ENCODE measurements around the gene PARP15. TPM values are rescaled to one million over a fixed set of nuclear protein-coding genes. Genes with fewer than 3 reads are reported as not detected.

PARP15 gene
- total RNA-seq, 1 donor from 2014 or later, result 0.09 TPM

DNA sequence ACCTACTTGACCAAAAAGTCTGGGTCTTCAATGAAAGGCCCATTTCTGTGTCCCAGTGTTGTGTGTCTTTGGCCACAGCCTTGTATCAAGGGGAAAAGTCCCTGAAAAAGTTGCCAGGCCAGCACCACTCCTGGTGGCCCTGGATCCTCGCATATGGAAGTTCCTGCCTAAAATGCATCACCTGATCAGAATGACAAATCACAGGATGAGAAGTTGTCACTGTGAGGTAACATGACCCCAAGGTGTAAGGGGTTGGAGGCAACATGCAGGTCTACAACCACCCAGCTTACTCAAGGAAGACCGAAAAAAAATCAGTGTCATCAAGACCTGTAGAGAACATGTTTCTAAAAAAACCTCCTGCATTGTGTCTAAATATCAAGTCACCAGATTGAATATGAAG is 25.6 kb downstream of the PARP15 start:
- no peak overlapping the region for H3K4me3 ChIP-seq (ENCODE audit: insufficient read depth, low read depth, low read length)
- no peak overlapping the region for H2AFZ ChIP-seq (ENCODE audit: low read depth, low read length)
- Mint-ChIP-seq H3K4me3 (ENCODE audit: unreplicated experiment) (no peak overlapping the region), H3K9me3 (ENCODE audit: unreplicated experiment) (no peaks in the 10 kb centered on the region), H3K36me3 (ENCODE audit: low read depth, unreplicated experiment) (no peaks in the 10 kb centered on the region), H3K4me1 (ENCODE audit: low read depth, unreplicated experiment) (no peaks in the 10 kb centered on the region), H3K27me3 (ENCODE audit: low read depth, unreplicated experiment) (peaks cover 2% of the 10 kb centered on the region), H3K27ac (ENCODE audit: unreplicated experiment) (no peak overlapping the region)
- FAIRE-seq, result no peak
- no peaks in the 10 kb centered on the region for H4K20me1 ChIP-seq (ENCODE audit: insufficient read depth, low read length)
- TF ChIP-seq, protein P1, sequence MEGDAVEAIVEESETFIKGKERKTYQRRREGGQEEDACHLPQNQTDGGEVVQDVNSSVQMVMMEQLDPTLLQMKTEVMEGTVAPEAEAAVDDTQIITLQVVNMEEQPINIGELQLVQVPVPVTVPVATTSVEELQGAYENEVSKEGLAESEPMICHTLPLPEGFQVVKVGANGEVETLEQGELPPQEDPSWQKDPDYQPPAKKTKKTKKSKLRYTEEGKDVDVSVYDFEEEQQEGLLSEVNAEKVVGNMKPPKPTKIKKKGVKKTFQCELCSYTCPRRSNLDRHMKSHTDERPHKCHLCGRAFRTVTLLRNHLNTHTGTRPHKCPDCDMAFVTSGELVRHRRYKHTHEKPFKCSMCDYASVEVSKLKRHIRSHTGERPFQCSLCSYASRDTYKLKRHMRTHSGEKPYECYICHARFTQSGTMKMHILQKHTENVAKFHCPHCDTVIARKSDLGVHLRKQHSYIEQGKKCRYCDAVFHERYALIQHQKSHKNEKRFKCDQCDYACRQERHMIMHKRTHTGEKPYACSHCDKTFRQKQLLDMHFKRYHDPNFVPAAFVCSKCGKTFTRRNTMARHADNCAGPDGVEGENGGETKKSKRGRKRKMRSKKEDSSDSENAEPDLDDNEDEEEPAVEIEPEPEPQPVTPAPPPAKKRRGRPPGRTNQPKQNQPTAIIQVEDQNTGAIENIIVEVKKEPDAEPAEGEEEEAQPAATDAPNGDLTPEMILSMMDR (IDR thresholded peaks at IDR 0.05; ENCODE audit: insufficient read depth, low read depth, low read length), result no peak
- no peak for TF ChIP-seq EZH2 (IDR thresholded peaks at IDR 0.05; ENCODE audit: insufficient read depth, low read length)
- no peak overlapping the region for H3K9ac ChIP-seq (ENCODE audit: low read length)
- no peak overlapping the region for H3K4me2 ChIP-seq (ENCODE audit: low read length)
- no peaks in the 10 kb centered on the region for H3K79me2 ChIP-seq (ENCODE audit: insufficient read depth, low read length)
- H3K4me1 ChIP-seq (ENCODE audit: insufficient read depth, low read length), result no peaks in the 10 kb centered on the region
- H3K27me3 ChIP-seq (ENCODE audit: insufficient read depth, low read length), result no peaks in the 10 kb centered on the region
- H3K9me3 ChIP-seq (ENCODE audit: insufficient read depth, low read depth, low read length), result no peaks in the 10 kb centered on the region
- no peaks in the 10 kb centered on the region for H3K36me3 ChIP-seq (ENCODE audit: insufficient read depth, low read length)
- DNase-seq (ENCODE audit: low read depth), result no peak
- H3K27ac ChIP-seq (ENCODE audit: low read depth, low read length), result no peak overlapping the region

DNA sequence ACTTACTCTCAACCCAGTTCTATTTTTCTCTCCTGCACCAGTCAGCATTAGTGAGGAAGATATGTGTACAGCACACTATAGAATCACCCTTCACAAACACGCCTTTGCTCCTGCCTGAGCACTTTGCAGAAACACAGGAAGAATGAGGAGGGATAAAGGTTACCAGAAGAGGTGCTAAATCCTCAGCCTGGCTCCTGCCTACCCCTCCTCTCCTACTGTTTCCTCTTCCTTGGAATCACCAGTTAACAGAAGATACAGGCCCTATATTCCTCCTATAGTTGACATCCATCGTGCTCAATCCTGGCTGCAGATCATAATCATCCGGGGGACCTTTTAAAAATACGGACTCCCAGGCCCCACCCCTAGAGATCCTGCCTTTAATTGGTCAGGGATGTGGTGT is 28.9 kb downstream of the PARP15 start:
- H3K4me1 ChIP-seq (ENCODE audit: insufficient read depth, low read length), result no peaks in the 10 kb centered on the region
- FAIRE-seq, result no peak
- H4K20me1 ChIP-seq (ENCODE audit: insufficient read depth, low read length), result no peaks in the 10 kb centered on the region
- Mint-ChIP-seq H3K4me1 (ENCODE audit: low read depth, unreplicated experiment) (peaks cover 3% of the 10 kb centered on the region), H3K4me3 (ENCODE audit: unreplicated experiment) (no peak overlapping the region), H3K36me3 (ENCODE audit: low read depth, unreplicated experiment) (no peaks in the 10 kb centered on the region), H3K27me3 (ENCODE audit: low read depth, unreplicated experiment) (peaks cover 2% of the 10 kb centered on the region), H3K27ac (ENCODE audit: unreplicated experiment) (no peak overlapping the region), H3K9me3 (ENCODE audit: unreplicated experiment) (peaks cover 5% of the 10 kb centered on the region)
- DNase-seq (ENCODE audit: low read depth), result no peak
- H3K27me3 ChIP-seq (ENCODE audit: insufficient read depth, low read length), result no peaks in the 10 kb centered on the region
- TF ChIP-seq, protein P1 (IDR thresholded peaks at IDR 0.05; ENCODE audit: insufficient read depth, low read depth, low read length), result no peak
- TF ChIP-seq EZH2 (IDR thresholded peaks at IDR 0.05; ENCODE audit: insufficient read depth, low read length), result no peak
- no peak overlapping the region for H3K9ac ChIP-seq (ENCODE audit: low read length)
- H3K9me3 ChIP-seq (ENCODE audit: insufficient read depth, low read depth, low read length), result no peaks in the 10 kb centered on the region
- H3K4me3 ChIP-seq (ENCODE audit: insufficient read depth, low read depth, low read length), result no peak overlapping the region
- no peak overlapping the region for H3K4me2 ChIP-seq (ENCODE audit: low read length)
- no peaks in the 10 kb centered on the region for H3K36me3 ChIP-seq (ENCODE audit: insufficient read depth, low read length)
- no peak overlapping the region for H2AFZ ChIP-seq (ENCODE audit: low read depth, low read length)
- H3K79me2 ChIP-seq (ENCODE audit: insufficient read depth, low read length), result no peaks in the 10 kb centered on the region
- no peak overlapping the region for H3K27ac ChIP-seq (ENCODE audit: low read depth, low read length)

DNA sequence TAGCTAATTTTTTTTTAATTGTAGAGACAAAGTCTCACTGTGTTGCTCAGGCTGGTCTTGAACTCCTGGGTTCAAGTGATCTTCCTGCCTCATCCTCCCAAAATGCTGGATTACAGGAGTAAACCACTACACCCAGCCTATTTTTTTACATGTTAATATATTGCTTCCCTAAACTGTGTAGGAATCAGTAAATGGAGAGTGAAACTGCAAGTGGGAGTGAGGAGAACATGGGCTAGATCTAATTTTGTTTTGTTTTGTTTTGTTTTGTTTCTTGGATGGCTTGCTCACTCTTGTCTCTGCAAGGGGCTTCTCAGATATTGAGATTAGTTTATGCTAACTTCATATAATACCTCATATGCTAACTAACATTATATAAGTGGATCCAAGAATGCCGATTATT is 31.5 kb downstream of the PARP15 start:
- Mint-ChIP-seq H3K9me3 (ENCODE audit: unreplicated experiment) (peaks cover 5% of the 10 kb centered on the region), H3K36me3 (ENCODE audit: low read depth, unreplicated experiment) (no peaks in the 10 kb centered on the region), H3K4me3 (ENCODE audit: unreplicated experiment) (no peak overlapping the region), H3K4me1 (ENCODE audit: low read depth, unreplicated experiment) (peaks cover 7% of the 10 kb centered on the region), H3K27me3 (ENCODE audit: low read depth, unreplicated experiment) (no peaks in the 10 kb centered on the region), H3K27ac (ENCODE audit: unreplicated experiment) (no peak overlapping the region)
- Histone ChIP-seq H3K4me1 (ENCODE audit: insufficient read depth, low read length) (no peaks in the 10 kb centered on the region), H3K4me3 (ENCODE audit: insufficient read depth, low read depth, low read length) (no peak overlapping the region), H3K36me3 (ENCODE audit: insufficient read depth, low read length) (no peaks in the 10 kb centered on the region), H3K9ac (ENCODE audit: low read length) (no peak overlapping the region), H3K27ac (ENCODE audit: low read depth, low read length) (no peak overlapping the region), H3K79me2 (ENCODE audit: insufficient read depth, low read length) (no peaks in the 10 kb centered on the region), H3K27me3 (ENCODE audit: insufficient read depth, low read length) (no peaks in the 10 kb centered on the region), H3K4me2 (ENCODE audit: low read length) (no peak overlapping the region), H3K9me3 (ENCODE audit: insufficient read depth, low read depth, low read length) (no peaks in the 10 kb centered on the region), H4K20me1 (ENCODE audit: insufficient read depth, low read length) (no peaks in the 10 kb centered on the region), H2AFZ (ENCODE audit: low read depth, low read length) (no peak overlapping the region)
- TF ChIP-seq, protein P1 (IDR thresholded peaks at IDR 0.05; ENCODE audit: insufficient read depth, low read depth, low read length), result no peak
- TF ChIP-seq EZH2 (IDR thresholded peaks at IDR 0.05; ENCODE audit: insufficient read depth, low read length), result no peak
- DNase-seq (ENCODE audit: low read depth), result no peak
- no peak for FAIRE-seq

Data from astrocyte (in vitro differentiated cells and primary cell).